ENCODE results near the gene LINC00237.

Gene LINC00237

DNA sequence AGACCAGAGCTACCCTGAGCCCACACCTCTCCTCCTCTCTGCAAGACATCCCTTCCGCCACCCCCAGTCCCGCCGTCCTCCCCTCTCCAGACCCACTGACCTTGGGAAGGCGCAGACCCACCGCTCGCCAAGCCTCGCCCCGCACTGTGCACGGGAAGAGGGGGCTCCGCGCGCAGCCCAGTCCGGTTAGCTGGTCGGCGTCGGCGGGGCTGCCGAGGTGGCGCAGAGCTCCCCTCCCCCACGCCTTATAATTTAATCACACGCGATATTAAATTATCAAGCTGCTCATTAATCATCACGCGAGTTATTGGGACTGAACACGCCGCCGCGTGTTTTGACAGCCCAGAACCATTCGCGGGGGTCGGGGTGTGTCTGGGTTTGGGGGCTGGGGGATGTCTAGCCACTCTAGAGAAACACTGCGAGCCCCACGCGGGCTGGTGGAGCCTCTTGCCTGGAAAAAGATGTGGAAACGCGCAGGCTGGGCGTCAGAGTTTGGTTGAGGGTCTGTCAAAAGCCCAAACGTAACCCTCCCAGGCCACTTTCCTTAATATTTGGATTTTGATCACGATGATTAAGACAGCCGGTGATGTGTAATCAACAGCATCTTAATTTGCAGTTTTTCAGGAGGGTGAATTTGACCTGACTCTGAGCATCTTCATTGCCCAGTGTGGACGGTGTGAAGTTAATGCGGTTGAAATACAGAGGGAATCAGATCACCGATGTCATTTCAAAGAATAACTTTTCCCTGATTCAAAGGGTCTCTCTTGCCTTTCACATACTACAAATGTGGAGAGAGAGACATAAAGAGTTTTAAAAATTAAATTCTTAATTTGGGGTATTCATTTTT lies at the start of gene LINC00237:
LINC00237 (minus strand) TSS at position 188 of the 847 bp plus-strand sequence.
- no peak for DNase-seq (ENCODE audit: low read depth in 2 of 2, low spot score in 1 of 2)

DNA sequence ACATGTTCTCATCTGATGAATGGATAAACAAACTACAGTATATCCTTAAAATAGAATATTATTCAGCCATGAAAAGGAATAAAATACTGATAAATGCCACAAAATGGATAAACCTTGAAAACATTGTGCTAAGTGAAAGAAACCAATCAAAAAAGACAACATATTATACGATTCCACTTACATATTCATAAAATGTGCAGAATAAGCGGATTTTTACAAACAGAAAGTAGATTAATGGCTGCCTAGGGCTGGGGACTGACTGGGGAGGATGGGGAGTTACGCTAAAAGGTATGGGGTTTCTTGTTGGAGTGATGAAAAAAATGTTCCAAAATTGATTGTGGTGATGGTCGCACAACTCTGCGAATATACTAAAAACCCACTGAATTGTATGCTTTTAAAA lies 49.1 kb upstream of the LINC00237 start:
- DNase-seq (ENCODE audit: low read depth in 2 of 2, low spot score in 1 of 2), result no peak

DNA sequence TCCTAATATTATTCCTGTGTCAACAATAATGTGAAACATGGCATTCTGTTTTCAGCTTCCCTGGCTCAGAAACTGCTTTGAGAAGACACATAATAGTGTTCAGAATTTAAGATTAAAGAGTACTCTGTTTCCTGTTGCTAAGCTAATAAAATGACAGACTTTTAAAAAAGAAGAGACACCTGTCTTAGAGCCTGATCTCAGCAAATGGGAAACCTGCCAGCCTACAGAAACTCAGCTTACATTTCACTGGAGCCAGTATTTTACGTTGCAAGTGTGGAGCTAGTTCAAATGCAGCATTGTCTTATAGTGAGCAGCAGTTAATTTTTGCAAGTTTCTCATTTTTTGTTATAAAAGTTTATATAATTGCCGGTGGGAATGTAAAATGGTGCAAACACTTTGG lies 48.5 kb upstream of the LINC00237 start:
- DNase-seq (ENCODE audit: low read depth in 2 of 2, low spot score in 1 of 2), result no peak

DNA sequence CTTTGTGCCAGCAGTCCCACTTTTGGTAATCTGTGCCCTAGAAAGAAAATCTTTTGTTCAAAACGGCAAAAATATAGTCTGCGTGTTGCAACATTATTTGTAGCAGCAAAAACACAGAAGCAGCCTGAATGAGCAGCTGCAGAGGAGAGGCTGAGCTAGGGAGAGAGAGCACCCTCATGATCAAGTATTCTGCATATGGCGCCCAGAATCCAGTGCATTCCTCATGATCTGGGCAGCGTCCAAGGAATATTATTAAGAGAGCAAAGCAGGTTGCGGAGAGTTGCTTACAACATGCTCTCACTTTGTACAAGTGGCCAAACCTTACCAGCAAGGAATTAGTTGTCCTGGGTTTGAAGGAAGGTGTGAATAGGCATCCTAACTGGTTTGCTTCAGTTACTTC lies 45.6 kb upstream of the LINC00237 start:
- no peak for DNase-seq (ENCODE audit: low read depth in 2 of 2, low spot score in 1 of 2)

DNA sequence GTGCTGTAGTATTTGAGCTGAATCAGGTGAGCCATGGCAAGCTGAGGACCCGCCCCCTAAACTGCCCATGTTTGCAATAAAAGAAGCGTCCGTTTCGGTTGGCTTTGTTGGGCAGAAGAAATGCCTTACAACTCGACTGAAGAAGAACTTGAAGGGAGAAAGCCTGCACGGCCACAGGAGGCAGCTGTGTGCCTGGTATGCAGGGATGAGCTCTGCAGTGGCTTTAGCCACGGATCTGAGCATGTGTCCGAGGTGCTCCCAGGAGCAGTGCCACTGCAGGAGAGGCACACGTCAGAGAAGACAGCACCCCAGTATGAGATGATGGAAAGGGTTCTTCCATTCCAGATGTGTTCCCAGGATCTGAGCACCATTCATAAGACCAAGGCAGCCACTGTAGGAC lies 43.2 kb upstream of the LINC00237 start:
- DNase-seq (ENCODE audit: low read depth in 2 of 2, low spot score in 1 of 2), result no peak

DNA sequence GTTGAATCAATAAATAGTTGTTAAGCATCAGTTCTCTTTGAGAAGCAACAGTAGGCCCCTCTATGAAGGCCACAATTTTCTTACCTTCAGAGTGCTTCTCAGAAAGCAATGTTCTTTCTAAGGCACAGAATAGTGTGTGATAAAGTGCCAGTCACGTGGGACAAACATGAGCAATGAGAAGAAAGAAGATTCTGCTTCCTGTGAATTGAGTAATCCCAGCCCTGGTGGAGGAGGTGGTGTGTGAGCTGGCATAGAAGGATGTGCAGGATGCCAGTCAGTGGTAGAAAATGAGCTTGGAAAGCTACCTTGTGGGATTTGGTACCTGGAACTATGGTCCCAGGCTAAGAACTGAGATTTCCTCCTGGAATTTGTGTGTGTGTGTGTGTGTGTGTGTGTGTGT lies 41.4 kb upstream of the LINC00237 start:
- no peak for DNase-seq (ENCODE audit: low read depth in 2 of 2, low spot score in 1 of 2)

DNA sequence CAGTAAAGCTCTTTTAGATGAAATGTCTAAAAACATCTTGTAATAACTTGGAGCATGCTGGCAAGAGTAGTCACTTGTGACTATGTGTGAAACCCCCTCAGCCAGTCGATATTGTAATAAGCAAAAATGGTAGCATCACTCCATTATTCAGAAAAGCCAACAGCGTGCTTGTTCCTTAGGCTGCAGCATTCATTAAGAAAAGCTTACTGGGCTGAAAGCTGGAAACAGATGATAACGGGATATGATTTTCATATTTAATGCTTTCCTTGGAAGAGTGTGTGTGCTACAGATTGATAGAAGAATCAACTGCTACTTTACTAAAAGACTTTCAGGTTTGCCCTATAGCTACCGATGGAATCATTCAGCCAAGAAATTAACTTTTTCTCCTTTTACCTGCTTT lies 40.1 kb upstream of the LINC00237 start:
- DNase-seq (ENCODE audit: low read depth in 2 of 2, low spot score in 1 of 2), result no peak

DNA sequence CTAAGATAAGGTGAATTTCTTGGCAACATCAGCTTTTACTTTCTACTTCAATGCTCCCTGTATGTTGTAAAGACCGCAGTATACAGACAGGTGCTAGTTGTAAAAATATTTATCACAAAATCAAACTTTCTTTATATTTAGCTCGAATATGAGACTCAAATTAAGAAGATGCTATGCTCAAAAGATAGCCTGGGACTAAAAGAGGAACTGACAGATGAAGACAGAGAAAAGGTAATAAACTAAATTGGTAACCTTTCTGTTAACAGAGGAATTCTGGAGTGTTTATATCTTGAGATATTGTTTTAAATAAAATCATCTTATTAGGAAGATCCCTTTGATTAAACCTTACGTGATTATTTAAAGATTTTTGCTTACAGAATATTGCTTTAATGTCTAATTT lies 39.3 kb upstream of the LINC00237 start:
- DNase-seq (ENCODE audit: low read depth in 2 of 2, low spot score in 1 of 2), result no peak

DNA sequence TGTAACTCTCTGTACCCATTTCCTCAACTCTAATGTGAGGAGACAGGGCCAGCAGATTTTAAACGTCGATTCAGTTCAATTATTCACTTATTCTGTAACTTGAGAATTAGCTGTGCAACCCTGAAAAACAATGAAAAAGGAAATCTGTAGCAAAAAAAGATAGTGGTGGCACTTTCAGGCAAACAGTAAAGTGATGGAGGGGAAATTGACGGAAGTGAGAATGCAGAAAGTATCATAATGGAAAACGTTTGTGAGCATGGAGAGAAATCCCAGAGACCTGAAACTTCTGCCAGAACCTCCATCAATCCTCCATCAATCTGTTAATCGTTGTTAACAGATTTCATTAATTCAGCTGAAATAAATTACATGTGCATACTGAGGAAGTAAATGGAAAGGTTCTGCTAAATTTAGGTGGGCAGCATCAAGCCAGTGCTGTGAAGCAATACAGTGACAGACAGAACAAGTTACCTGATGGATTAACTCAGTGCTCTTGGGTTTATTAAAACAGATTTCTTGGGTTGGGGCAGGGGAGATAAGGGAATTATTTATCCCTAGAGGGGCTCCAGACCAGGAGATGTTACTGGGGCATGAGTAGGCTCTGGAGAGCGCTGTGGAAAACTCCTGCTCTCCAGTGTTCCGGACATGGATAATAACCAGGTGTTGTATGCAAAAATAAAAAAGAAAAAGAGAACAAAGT lies 37.2 kb upstream of the LINC00237 start:
- DNase-seq (ENCODE audit: low read depth in 2 of 2, low spot score in 1 of 2), result no peak

DNA sequence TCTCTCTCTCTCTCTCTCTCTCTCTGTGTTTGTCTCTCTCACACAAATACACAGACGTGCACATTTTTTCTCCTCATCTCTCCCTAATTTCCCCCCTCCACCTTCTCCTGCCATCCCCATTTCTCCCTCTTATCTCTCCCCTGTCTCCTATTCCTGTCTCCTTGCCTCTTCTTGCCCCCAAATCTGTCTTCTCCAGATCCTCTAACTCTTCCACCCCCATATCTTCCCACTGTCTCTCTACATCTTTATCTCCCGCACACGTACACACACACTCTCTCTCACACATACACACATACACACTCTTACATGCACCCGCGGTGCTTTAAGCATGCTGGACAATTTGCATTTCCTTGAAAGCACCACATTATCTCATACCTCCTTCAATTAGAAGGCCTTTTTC lies 35.7 kb upstream of the LINC00237 start:
- DNase-seq (ENCODE audit: low read depth in 2 of 2, low spot score in 1 of 2), result no peak

DNA sequence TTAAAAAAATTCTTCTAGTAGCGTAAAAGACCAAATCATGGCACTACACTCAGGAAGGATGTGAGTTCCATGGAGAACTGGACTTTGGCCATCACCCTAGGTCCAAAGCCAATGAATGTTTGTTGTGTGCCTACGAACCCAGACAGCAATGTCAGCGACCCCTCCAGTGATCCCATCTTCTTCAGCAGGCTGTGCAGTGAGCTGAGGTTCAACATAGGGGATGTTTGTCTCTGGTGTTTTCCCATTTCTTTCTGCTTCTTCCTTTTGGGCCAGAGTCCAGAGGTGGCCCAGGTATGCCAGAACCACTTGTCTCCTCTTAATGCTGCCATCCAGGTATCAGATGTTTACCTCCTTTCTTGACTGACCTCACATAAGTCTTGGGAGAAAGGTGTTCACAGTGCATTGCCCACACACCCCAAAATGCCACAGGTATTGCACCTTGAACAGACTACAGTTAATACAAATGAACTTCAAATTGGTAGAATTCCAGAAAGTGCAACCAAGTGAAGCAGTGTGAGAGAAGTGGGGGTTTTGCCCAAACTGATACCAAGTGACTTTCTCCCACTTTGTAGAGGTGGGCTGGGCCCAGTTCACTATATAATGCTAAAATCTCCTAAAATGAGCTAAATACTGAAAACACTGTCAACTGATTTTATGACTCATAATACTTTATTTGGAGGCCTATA lies 33.9 kb upstream of the LINC00237 start:
- no peak for DNase-seq (ENCODE audit: low read depth in 2 of 2, low spot score in 1 of 2)

DNA sequence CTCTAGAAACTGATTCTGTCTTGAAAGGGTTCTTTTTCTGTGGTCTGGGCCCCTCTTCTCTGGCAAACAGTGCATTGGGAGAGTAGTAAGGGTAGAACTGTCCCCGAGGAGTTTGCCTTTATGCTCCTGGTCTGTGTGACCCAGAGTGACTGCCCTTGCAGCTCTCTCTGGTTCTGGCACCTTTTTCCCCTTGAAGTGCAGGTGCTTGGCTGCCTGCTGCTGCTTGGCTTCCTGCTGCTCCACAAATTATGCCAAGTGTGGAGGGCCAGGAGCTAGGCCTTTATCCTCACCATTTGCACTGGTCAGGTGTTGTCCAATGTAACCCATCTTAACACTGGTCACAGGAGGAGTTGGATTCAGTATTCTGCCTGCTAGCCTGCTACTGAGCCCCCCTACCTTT lies 30.9 kb upstream of the LINC00237 start:
- DNase-seq (ENCODE audit: low read depth in 2 of 2, low spot score in 1 of 2), result no peak

DNA sequence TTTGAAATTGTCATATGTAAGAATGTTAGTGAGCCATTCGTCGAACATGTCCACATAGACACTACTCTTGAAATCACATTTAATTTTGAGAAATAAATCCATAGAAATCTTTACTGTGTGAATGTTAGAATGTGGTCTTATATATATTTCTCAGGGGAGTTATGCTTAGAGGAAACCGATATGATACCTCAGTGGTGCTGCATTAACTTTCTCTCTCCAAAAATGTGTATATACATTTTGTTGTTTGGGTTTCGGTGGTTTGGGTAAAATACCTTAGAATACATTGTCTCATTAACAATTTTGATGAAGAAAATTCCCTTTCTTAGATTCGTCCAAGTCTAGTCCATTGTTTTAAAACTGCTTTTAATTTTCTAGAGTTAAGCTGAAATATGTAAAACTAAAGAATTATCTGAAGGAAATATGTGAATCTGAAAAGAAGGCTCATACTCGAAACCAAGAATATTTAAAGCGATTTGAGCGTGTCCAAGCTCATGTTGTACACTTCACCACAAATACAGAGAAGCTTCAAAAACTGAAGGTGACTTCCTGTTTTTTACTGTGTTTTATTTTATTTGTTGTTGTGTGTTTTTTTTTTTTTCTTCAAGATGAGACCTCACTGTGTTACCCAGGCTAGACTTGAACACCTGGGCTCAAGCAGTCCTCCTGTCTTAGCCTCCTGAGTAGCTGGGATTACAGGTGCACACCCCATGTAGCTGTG lies 30.0 kb upstream of the LINC00237 start:
- no peak for DNase-seq (ENCODE audit: low read depth in 2 of 2, low spot score in 1 of 2)

DNA sequence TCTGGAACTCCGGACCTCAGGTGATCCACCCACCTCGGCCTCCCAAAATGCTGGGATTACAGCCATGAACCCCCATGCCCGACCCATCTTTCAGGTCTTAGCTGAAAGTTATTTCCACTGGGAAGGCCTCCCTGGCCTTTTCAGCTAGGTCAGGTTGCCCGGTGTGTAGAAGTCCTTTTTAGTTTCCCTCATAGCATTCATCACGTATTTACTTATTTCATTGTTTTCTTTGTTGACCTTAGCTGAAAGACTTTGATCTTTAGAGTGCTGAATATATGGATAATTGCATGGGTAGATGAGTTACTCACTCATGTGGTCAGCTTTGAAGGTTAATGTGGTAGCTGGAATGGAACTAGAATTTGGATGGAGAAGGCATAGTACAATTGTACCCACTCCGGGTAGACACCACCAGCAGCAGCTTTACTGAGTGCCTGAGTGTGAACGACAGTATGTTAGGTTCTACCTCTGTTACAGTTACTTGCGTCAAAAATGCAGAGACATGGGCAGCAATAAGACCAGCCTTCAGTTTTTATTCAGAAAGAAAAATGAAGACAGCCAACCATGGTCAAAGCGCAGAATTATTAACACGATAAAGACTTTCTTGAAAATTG lies 28.8 kb upstream of the LINC00237 start:
- DNase-seq (ENCODE audit: low read depth in 2 of 2, low spot score in 1 of 2), result no peak

DNA sequence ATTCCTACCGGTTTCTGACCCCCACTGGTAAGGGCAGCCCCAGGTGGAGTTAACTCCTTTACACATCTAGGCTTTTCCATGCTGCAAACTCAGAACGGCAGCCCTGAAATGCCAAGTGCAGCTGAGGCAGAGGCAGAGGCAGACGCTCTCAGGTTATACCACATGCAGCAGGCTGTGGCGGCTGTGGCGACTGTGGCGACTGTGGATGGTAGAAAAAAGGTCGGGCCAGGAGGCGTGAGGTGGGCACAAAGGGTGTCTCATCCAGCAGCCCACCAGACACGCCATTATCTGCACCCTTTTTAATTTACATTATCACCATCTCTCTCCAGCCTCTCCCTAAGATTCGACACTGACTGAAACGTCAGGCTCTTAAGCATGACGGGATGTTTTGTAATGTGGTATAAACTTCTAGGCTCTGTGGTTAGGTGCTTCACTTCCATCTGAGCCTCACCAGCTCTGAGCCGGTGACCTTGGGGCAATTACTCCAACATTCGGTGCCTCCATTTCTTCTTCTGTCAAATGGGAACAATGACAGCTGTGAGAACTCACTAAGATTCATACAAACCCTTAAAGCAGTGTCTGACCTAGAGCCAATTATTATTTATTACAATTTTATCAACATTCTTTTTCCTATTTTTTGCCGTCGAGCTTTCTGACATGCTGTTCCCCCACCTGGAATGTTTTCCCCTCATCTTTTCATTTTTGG lies 27.9 kb upstream of the LINC00237 start:
- no peak for DNase-seq (ENCODE audit: low read depth in 2 of 2, low spot score in 1 of 2)

DNA sequence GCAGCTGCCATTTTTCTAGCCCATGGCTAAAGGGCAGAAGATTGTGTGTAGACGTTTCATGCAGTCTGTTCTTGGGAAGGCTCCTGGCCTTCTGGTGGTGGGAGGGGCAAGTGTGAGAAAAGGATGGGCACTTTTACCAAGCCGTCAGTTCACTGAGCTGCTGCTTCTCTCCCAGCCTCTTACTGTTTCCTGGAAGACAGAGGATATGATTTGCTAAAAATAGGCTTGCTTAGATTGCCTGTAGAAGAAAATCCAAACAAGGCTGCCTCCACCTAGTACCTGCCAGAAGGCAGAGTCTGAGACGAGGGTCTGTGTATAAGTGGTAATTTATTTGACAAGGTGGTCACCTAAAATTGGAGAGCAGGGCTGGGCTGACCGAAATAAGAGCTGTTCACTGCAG lies 27.2 kb upstream of the LINC00237 start:
- no peak for DNase-seq (ENCODE audit: low read depth in 2 of 2, low spot score in 1 of 2)

DNA sequence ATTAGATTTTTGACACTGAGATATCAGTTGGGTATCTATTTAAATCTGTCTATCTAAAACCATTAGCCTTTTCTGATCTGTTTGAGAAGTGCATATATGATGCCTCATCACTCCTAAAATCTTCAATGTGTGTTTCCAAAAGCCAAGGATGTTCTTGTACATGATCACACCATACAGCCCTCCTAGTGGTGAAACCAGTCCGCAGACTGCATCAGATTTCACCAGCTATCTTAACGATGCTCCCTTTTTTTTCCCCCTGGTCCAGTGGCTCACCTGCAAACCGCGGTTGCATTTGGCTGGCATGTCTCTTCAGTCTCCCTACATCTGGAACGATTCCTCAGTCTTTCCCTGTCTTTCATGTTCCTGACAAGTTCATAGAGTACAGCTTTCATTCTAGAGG lies 23.7 kb upstream of the LINC00237 start:
- DNase-seq (ENCODE audit: low read depth in 2 of 2, low spot score in 1 of 2), result no peak

DNA sequence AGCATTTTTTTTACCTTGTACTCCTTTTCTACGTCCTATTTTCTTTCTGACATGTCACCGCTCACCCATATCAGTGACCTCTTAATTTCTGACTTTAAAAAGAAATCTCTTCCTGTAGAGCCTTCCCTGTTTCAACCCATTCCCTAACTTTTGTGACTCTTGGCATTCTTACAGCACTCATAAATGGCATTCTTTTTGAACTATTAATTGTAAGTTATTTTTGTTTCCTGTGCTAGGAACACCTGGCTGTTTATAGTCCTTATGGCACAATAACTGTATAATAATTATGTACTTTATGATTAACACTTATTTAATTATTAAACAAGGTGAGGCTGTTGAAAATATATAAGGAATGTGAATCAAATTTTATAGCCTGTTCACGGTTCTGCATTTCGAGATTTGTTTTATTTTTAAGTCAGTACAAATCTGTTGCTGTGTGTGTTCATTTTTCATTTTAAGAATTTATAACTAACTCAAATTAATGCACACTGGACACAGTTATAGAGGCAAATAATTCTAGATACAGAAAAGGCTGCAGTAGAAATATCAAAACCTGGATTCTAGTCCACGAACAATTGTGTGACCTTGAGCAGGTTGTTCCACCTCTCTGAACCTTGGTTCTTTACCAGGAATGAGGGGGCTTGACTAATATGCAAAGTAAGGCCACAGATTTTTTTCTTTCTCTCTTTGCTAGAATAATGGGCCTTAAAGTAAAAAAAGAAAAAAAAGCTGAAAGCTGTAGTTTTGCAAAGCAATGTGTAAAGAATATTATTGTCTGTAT lies 21.2 kb upstream of the LINC00237 start:
- DNase-seq (ENCODE audit: low read depth in 2 of 2, low spot score in 1 of 2), result no peak

DNA sequence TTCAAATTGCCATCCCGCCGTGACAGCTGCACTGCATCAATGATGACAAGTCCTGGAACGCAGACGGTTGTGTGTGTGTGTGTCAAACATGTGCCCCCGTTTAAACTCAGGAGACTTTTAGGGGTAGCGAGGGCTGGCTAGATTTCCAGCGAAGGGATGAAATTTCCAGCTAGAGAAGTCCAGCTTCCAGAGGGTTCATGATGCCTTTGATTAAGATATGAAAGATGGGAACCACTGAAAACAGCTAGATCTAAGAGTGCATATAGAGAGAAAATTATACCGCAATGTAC lies 20.4 kb upstream of the LINC00237 start:
- DNase-seq (ENCODE audit: low read depth in 2 of 2, low spot score in 1 of 2), result no peak

All from stimulated activated CD8-positive, alpha-beta memory T cell treated with anti-CD3 and anti-CD28 coated beads, Interleukin-4, amount 100 ng/mL, for 1 hour (primary cell).